ENCODE data around the gene HAX1. TPM values are rescaled to one million over a fixed set of nuclear protein-coding genes. Genes with fewer than 3 reads are reported as not detected.
"Not testable (repeated sequence)": the region's sequence is repeated elsewhere in the genome, so short reads cannot be mapped to it uniquely, and the experiment has no call there.

HAX1 gene
- total RNA-seq, 1 experiment from 2014 or later: 281 TPM

- H3K4me2 ChIP-seq (ENCODE audit: low read length): peak overlapping the region; percentile 88
- intact Hi-C loops (cut with micrococcal nuclease): loop anchor here (1.0 kb wide), 2 partner anchors 62 to 74 kb away; no protein-coding TSS in a partner anchor
- peak overlapping the region; percentile 37; the same call in 1 of the 2 replicates for H3K27ac ChIP-seq (ENCODE audit: low read length)
- peak overlapping the region; percentile 87 for H3K9ac ChIP-seq (ENCODE audit: low read length)
- ChIA-PET CTCF (interaction anchor here (0.6 kb wide), 1 partner anchor 90 kb away, joined by 12 read pairs; no protein-coding TSS in a partner anchor), POLR2A (ENCODE audit: unreplicated experiment) (no interaction called here)
- H3K36me3 ChIP-seq (ENCODE audit: low read depth, low read length): peaks cover 21% of the 10 kb centered on the region; the same call in 1 of the 2 replicates
- H3K4me1 ChIP-seq (ENCODE audit: insufficient read depth, low read length): peaks cover 5% of the 10 kb centered on the region
- H3K9me2 ChIP-seq (replicated peaks; ENCODE audit: low read length): no peaks in the 10 kb centered on the region
- no peak for ATAC-seq
- no peaks in the 10 kb centered on the region for H3K9me3 ChIP-seq (ENCODE audit: low read length)
- peaks cover 12% of the 10 kb centered on the region for H3K79me2 ChIP-seq (ENCODE audit: low read length)
- no peaks in the 10 kb centered on the region for H3K27me3 ChIP-seq (ENCODE audit: low read length)
- H3F3A ChIP-seq (ENCODE audit: low read length, unreplicated experiment): no peaks in the 10 kb centered on the region
- DNase-seq: no peak
- peak overlapping the region; percentile 81 for H2AFZ ChIP-seq (ENCODE audit: low read length)
- no peaks in the 10 kb centered on the region for H4K20me1 ChIP-seq (ENCODE audit: low read length)
- H3K4me3 ChIP-seq (ENCODE audit: low read length): peak overlapping the region; percentile 87
- TF ChIP-seq EZH2phosphoT487 (IDR thresholded peaks at IDR 0.05; ENCODE audit: borderline replicate concordance, low read length) (no peak), CTCF (conservative IDR thresholded peaks at IDR 0.05; ENCODE audit: low read depth, low read length) (no peak), EZH2 (IDR thresholded peaks at IDR 0.05; ENCODE audit: low read length, unreplicated experiment) (no peak)
- no TSS peak for BruUV-seq (replicated peaks)
Measured at GRCh38 chr1:154272999-154273563, 652 bp downstream of the HAX1 start.

GRCh38 chr1:154276797-154277196, 4.4 kb downstream of the HAX1 start:
- no peak overlapping the region for H3K4me3 ChIP-seq (ENCODE audit: low read length)
- intact Hi-C loops (cut with micrococcal nuclease): loop anchor here (5.0 kb wide), 1 partner anchor 201 kb away; no protein-coding TSS in a partner anchor
- peaks cover 14% of the 10 kb centered on the region; the same call in 1 of the 2 replicates for H3K36me3 ChIP-seq (ENCODE audit: low read depth, low read length)
- no peaks in the 10 kb centered on the region for H3F3A ChIP-seq (ENCODE audit: low read length, unreplicated experiment)
- H3K9me2 ChIP-seq (replicated peaks; ENCODE audit: low read length): no peaks in the 10 kb centered on the region
- peaks cover 12% of the 10 kb centered on the region for H3K79me2 ChIP-seq (ENCODE audit: low read length)
- no peaks in the 10 kb centered on the region for H4K20me1 ChIP-seq (ENCODE audit: low read length)
- no peaks in the 10 kb centered on the region for H3K27me3 ChIP-seq (ENCODE audit: low read length)
- no peak overlapping the region for H3K4me2 ChIP-seq (ENCODE audit: low read length)
- DNase-seq: no peak
- BruUV-seq (replicated peaks): no TSS peak
- ATAC-seq: no peak
- ChIA-PET POLR2A (ENCODE audit: unreplicated experiment) (no interaction called here), CTCF (interaction anchor here (1.8 kb wide), 1 partner anchor 58 kb away, joined by 6 read pairs; no protein-coding TSS in a partner anchor)
- no peak for TF ChIP-seq EZH2phosphoT487 (IDR thresholded peaks at IDR 0.05; ENCODE audit: borderline replicate concordance, low read length)
- no peak for TF ChIP-seq EZH2 (IDR thresholded peaks at IDR 0.05; ENCODE audit: low read length, unreplicated experiment)
- TF ChIP-seq CTCF (conservative IDR thresholded peaks at IDR 0.05; ENCODE audit: low read depth, low read length): peak; percentile 45; the same call in 1 of the 2 replicates
- no peaks in the 10 kb centered on the region; the same call in 1 of the 2 replicates for H3K4me1 ChIP-seq (ENCODE audit: insufficient read depth, low read length)
- no peak overlapping the region for H3K27ac ChIP-seq (ENCODE audit: low read length)
- H3K9ac ChIP-seq (ENCODE audit: low read length): no peak overlapping the region
- no peak overlapping the region for H2AFZ ChIP-seq (ENCODE audit: low read length)
- no peaks in the 10 kb centered on the region for H3K9me3 ChIP-seq (ENCODE audit: low read length)

- CTCF ChIA-PET; H3K4me3 ChIP-seq (ENCODE audit: low read length); H3F3A ChIP-seq (ENCODE audit: low read length, unreplicated experiment); H3K27me3 ChIP-seq (ENCODE audit: low read length); H3K27ac ChIP-seq (ENCODE audit: low read length); DNase-seq; H3K9me2 ChIP-seq (replicated peaks; ENCODE audit: low read length); H4K20me1 ChIP-seq (ENCODE audit: low read length); H3K4me1 ChIP-seq (ENCODE audit: insufficient read depth, low read length); H3K9ac ChIP-seq (ENCODE audit: low read length); H3K4me2 ChIP-seq (ENCODE audit: low read length); BruUV-seq (replicated peaks); intact Hi-C loops (cut with micrococcal nuclease); H3K9me3 ChIP-seq (ENCODE audit: low read length); H2AFZ ChIP-seq (ENCODE audit: low read length); ATAC-seq; H3K36me3 ChIP-seq (ENCODE audit: low read depth, low read length); H3K79me2 ChIP-seq (ENCODE audit: low read length): not testable (repeated sequence)
- POLR2A ChIA-PET (ENCODE audit: unreplicated experiment): interaction anchor here (0.7 kb wide), 1 partner anchor 80 kb away, joined by 4 read pairs; no protein-coding TSS in a partner anchor
Measured at GRCh38 chr1:154287591-154287990, 15.2 kb downstream of the HAX1 start.

All from PC-3 (cell line).